ENCODE results near the gene ZNF570. TPM values are rescaled to one million over a fixed set of nuclear protein-coding genes. Genes with fewer than 3 reads are reported as not detected.

Gene ZNF570
- polyA plus RNA-seq, 3 donors from 2014 or later: 3.7 to 10.4 (median 4.1) TPM

GRCh38 chr19:37507167-37507464 lies 38.0 kb downstream of the ZNF570 start:
- peaks cover 0 to 7% (median 0%) of the 10 kb centered on the region in 3 donors for H3K27me3 Mint-ChIP-seq (ENCODE audit: low read depth in 3 of 3)
- DNase-seq: no peak
- peaks cover 10 to 21% (median 11%) of the 10 kb centered on the region in 3 donors for H3K36me3 Mint-ChIP-seq
- H3K4me3 Mint-ChIP-seq: no peak overlapping the region
- H3K4me1 Mint-ChIP-seq: no peaks in the 10 kb centered on the region
- peaks cover 0 to 5% (median under 1%) of the 10 kb centered on the region in 6 donors for H3K9me3 Mint-ChIP-seq
- no peak overlapping the region for H3K27ac Mint-ChIP-seq

GRCh38 chr19:37511186-37511585 lies 42.0 kb downstream of the ZNF570 start:
- DNase-seq: no peak
- H3K27ac Mint-ChIP-seq: no peak overlapping the region
- H3K4me1 Mint-ChIP-seq: peaks cover 16 to 18% of the 10 kb centered on the region in 2 donors
- H3K9me3 Mint-ChIP-seq: peaks cover 0 to 21% (median 0%) of the 10 kb centered on the region in 6 donors
- peaks cover 0 to 5% (median 0%) of the 10 kb centered on the region in 3 donors for H3K27me3 Mint-ChIP-seq (ENCODE audit: low read depth in 3 of 3)
- no peak overlapping the region for H3K4me3 Mint-ChIP-seq
- peaks cover 17 to 36% (median 30%) of the 10 kb centered on the region in 3 donors for H3K36me3 Mint-ChIP-seq

- Mint-ChIP-seq H3K27me3 (ENCODE audit: low read depth in 3 of 3) (peaks cover 0 to 5% (median 0%) of the 10 kb centered on the region in 3 donors), H3K4me1 (peaks cover 16 to 18% of the 10 kb centered on the region in 2 donors), H3K36me3 (peaks cover 17 to 39% (median 35%) of the 10 kb centered on the region in 3 donors), H3K9me3 (peaks cover 0 to 24% (median 0%) of the 10 kb centered on the region in 6 donors), H3K27ac (peak overlapping the region in 2 of 6 donors; percentile 28 to 32), H3K4me3 (no peak overlapping the region)
- DNase-seq: no peak
These were observed 42.7 kb downstream of the ZNF570 start for GRCh38 chr19:37511821-37512220.

- H3K4me3 Mint-ChIP-seq: peak overlapping the region in 4 of 5 donors; percentile 5 to 52 (median 40)
- peaks cover 0 to 23% (median 3%) of the 10 kb centered on the region in 6 donors for H3K9me3 Mint-ChIP-seq
- peak; percentile 32 to 45 (median 33) for DNase-seq
- H3K36me3 Mint-ChIP-seq: peaks cover 22 to 46% (median 37%) of the 10 kb centered on the region in 3 donors
- H3K27me3 Mint-ChIP-seq (ENCODE audit: low read depth in 3 of 3): peaks cover 0 to 3% (median 0%) of the 10 kb centered on the region in 3 donors
- peaks cover 16 to 18% of the 10 kb centered on the region in 2 donors for H3K4me1 Mint-ChIP-seq
- H3K27ac Mint-ChIP-seq: peak overlapping the region; percentile 69 to 94 (median 86)
These were observed 44.2 kb downstream of the ZNF570 start for GRCh38 chr19:37513397-37513796.

- peaks cover 0 to 4% (median 1%) of the 10 kb centered on the region in 3 donors for H3K27me3 Mint-ChIP-seq (ENCODE audit: low read depth in 3 of 3)
- peak overlapping the region in 1 of 6 donors; percentile 17 for H3K27ac Mint-ChIP-seq
- peaks cover 0 to 29% (median 14%) of the 10 kb centered on the region in 6 donors for H3K9me3 Mint-ChIP-seq
- H3K36me3 Mint-ChIP-seq: peaks cover 50 to 69% (median 55%) of the 10 kb centered on the region in 3 donors
- no peak for DNase-seq
- no peaks in the 10 kb centered on the region for H3K4me1 Mint-ChIP-seq
- no peak overlapping the region for H3K4me3 Mint-ChIP-seq
These were observed 50.7 kb downstream of the ZNF570 start for GRCh38 chr19:37519890-37520289.

- no peaks in the 10 kb centered on the region for H3K27me3 Mint-ChIP-seq (ENCODE audit: low read depth in 3 of 3)
- no peak overlapping the region for H3K27ac Mint-ChIP-seq
- peaks cover 43 to 56% (median 47%) of the 10 kb centered on the region in 3 donors for H3K36me3 Mint-ChIP-seq
- peaks cover 49 to 85% (median 81%) of the 10 kb centered on the region in 6 donors for H3K9me3 Mint-ChIP-seq
- DNase-seq: no peak
- no peaks in the 10 kb centered on the region for H3K4me1 Mint-ChIP-seq
- no peak overlapping the region for H3K4me3 Mint-ChIP-seq
These were observed 68.3 kb downstream of the ZNF570 start for GRCh38 chr19:37537391-37537947.

Other genes starting within 250 kb of the ZNF570 start
- gene ZNF527, start 98.3 kb upstream of the ZNF570 start, polyA plus RNA-seq: 1 to 10 TPM; 8.1 to 9.9 (median 9.5) TPM
- gene ZNF569, start 1.9 kb upstream of the ZNF570 start, polyA plus RNA-seq: 1 to 10 TPM; 4.4 to 8.6 (median 5.0) TPM
- gene ZNF793, start 37.6 kb downstream of the ZNF570 start, polyA plus RNA-seq: 1 to 10 TPM in 2 of 3 donors, under 1 TPM in 1; 0.13 to 3.0 (median 2.1) TPM
- 1 to 10 TPM; 4.1 to 6.2 (median 4.5) TPM for gene ZNF571, start 125.4 kb downstream of the ZNF570 start, polyA plus RNA-seq
- 1 to 10 TPM; 2.4 to 5.8 (median 2.7) TPM for gene ZNF540, start 125.5 kb downstream of the ZNF570 start, polyA plus RNA-seq
- 1 to 10 TPM in 2 of 3 donors, under 1 TPM in 1; 0.95 to 3.7 (median 1.6) TPM for gene ZFP30, start 186.1 kb downstream of the ZNF570 start, polyA plus RNA-seq

All from immature natural killer cell (primary cell).